ENCODE results near the gene NUFIP2.
"Not testable (repeated sequence)": the region's sequence is repeated elsewhere in the genome, so short reads cannot be mapped to it uniquely, and the experiment has no call there.

GRCh38 chr17:29339016-29339415 is 45.1 kb upstream of the NUFIP2 start:
- TF ChIP-seq, protein P1, sequence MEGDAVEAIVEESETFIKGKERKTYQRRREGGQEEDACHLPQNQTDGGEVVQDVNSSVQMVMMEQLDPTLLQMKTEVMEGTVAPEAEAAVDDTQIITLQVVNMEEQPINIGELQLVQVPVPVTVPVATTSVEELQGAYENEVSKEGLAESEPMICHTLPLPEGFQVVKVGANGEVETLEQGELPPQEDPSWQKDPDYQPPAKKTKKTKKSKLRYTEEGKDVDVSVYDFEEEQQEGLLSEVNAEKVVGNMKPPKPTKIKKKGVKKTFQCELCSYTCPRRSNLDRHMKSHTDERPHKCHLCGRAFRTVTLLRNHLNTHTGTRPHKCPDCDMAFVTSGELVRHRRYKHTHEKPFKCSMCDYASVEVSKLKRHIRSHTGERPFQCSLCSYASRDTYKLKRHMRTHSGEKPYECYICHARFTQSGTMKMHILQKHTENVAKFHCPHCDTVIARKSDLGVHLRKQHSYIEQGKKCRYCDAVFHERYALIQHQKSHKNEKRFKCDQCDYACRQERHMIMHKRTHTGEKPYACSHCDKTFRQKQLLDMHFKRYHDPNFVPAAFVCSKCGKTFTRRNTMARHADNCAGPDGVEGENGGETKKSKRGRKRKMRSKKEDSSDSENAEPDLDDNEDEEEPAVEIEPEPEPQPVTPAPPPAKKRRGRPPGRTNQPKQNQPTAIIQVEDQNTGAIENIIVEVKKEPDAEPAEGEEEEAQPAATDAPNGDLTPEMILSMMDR (IDR thresholded peaks at IDR 0.05; ENCODE audit: extremely low read depth in 1 of 2, insufficient read depth in 1 of 2, low read depth in 1 of 2, low read length in 2 of 2) = not testable (repeated sequence)
- not testable (repeated sequence) for TF ChIP-seq EZH2 (IDR thresholded peaks at IDR 0.05; ENCODE audit: borderline replicate concordance, low read depth, low read length, severe bottlenecking); POLR2A (IDR thresholded peaks at IDR 0.05; ENCODE audit: low read depth, low read length)
- TF ChIP-seq, protein P2, sequence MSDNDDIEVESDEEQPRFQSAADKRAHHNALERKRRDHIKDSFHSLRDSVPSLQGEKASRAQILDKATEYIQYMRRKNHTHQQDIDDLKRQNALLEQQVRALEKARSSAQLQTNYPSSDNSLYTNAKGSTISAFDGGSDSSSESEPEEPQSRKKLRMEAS (IDR thresholded peaks at IDR 0.05; ENCODE audit: insufficient read depth, insufficient read length) = not testable (repeated sequence)
